WTC11 (cell line): ENCODE measurements around the gene AMY2B. TPM values are rescaled to one million over a fixed set of nuclear protein-coding genes. Genes with fewer than 3 reads are reported as not detected.

ENCODE experiments used
- ATAC-seq: fragments of 200-7000 bp; cut with Tn5 transposase; 2 replicates; pipeline ENCODE4 v1.10.0; 2021; ENCODE audit warnings: mild to moderate bottlenecking, moderate library complexity
- CTCF ChIA-PET: fragments of 300-600 bp; sonication (Branson Sonifier 250); formaldehyde crosslinking; loops from one replicate; lab custom pipeline; 2021; ENCODE audit warnings: antibody characterized with exemption; lab: Charles Lee
- POLR2A ChIA-PET: fragments of 350-600 bp; sonication (Branson Sonifier 250); formaldehyde crosslinking; loops from one replicate; lab custom pipeline; 2021; ENCODE audit warnings: antibody characterized with exemption; lab: Charles Lee
- DNase-seq: peaks from one replicate; pipeline ENCODE4 v3.0.0; 2021; ENCODE audit warnings: low spot score
- H3K27ac Mint-ChIP-seq: 2 replicates; pipeline ENCODE4 v1.8.0; 2021; ENCODE audit warnings: mixed read lengths
- H3K27me3 Mint-ChIP-seq: 2 replicates; pipeline ENCODE4 v1.8.0; 2021; ENCODE audit warnings: low read depth, mild to moderate bottlenecking, moderate library complexity, mixed read lengths
- H3K36me3 Mint-ChIP-seq: 2 replicates; pipeline ENCODE4 v1.8.0; 2021; ENCODE audit warnings: mixed read lengths
- H3K4me1 Mint-ChIP-seq: 2 replicates; pipeline ENCODE4 v1.8.0; 2022; ENCODE audit warnings: mixed read lengths
- H3K4me3 Mint-ChIP-seq: 2 replicates; pipeline ENCODE4 v1.8.0; 2021; ENCODE audit warnings: mild to moderate bottlenecking, moderate library complexity, mixed read lengths
- H3K9me3 Mint-ChIP-seq: 2 replicates; pipeline ENCODE4 v1.8.0; 2021; ENCODE audit warnings: mixed read lengths
- EMX1 ChIP-seq: fragments of 250-450 bp; sonication (Bioruptor Pico); IDR thresholded peaks from 2 replicates; pipeline ENCODE4 v1.8.0; 2021; ENCODE audit warnings: mild to moderate bottlenecking
- GABPB1 ChIP-seq: sonication (generic); formaldehyde crosslinking; IDR thresholded peaks from 2 replicates; pipeline ENCODE4 v1.8.1; 2023; ENCODE audit warnings: mild to moderate bottlenecking, missing genetic modification reagents
- HMGA2 ChIP-seq: fragments of 250-450 bp; sonication (Bioruptor Pico); IDR thresholded peaks from 2 replicates; pipeline ENCODE4 v1.4.0; 2021; ENCODE audit warnings: mild to moderate bottlenecking, moderate library complexity
- JAZF1 ChIP-seq: fragments of 250-450 bp; sonication (Bioruptor Pico); IDR thresholded peaks from 2 replicates; pipeline ENCODE4 v1.9.0; 2021; ENCODE audit warnings: moderate library complexity, mild to moderate bottlenecking, inconsistent platforms
- MLX ChIP-seq: sonication (generic); formaldehyde crosslinking; IDR thresholded peaks from 2 replicates; pipeline ENCODE4 v1.8.1; 2023; ENCODE audit warnings: mild to moderate bottlenecking, missing genetic modification reagents, moderate library complexity
- NFE2L1 ChIP-seq: sonication (generic); formaldehyde crosslinking; IDR thresholded peaks from 2 replicates; pipeline ENCODE4 v1.8.1; 2023; ENCODE audit warnings: missing genetic modification reagents
- SMAD3 ChIP-seq: sonication (generic); formaldehyde crosslinking; IDR thresholded peaks from 2 replicates; pipeline ENCODE4 v1.8.0; 2022; ENCODE audit warnings: missing genetic modification reagents, mild to moderate bottlenecking, borderline replicate concordance
- SP1 ChIP-seq: sonication (generic); formaldehyde crosslinking; conservative IDR thresholded peaks from 2 replicates; pipeline ENCODE4 v1.8.1; 2022; ENCODE audit warnings: missing genetic modification reagents
- TCF7 ChIP-seq: sonication (generic); formaldehyde crosslinking; IDR thresholded peaks from 2 replicates; pipeline ENCODE4 v1.8.0; 2022; ENCODE audit warnings: mild to moderate bottlenecking, low read depth, missing genetic modification reagents, moderate library complexity
- USF1 ChIP-seq: sonication (generic); formaldehyde crosslinking; IDR thresholded peaks from 2 replicates; pipeline ENCODE4 v1.8.0; 2022; ENCODE audit warnings: mild to moderate bottlenecking, missing genetic modification reagents
- USF2 ChIP-seq: sonication (generic); formaldehyde crosslinking; IDR thresholded peaks from 2 replicates; pipeline ENCODE4 v1.8.1; 2023; ENCODE audit warnings: mild to moderate bottlenecking, missing genetic modification reagents, moderate library complexity
- ZNF232 ChIP-seq: sonication (generic); formaldehyde crosslinking; IDR thresholded peaks from 2 replicates; pipeline ENCODE4 v1.8.0; 2022; ENCODE audit warnings: mild to moderate bottlenecking, missing genetic modification reagents
- ZNF281 ChIP-seq: sonication (generic); formaldehyde crosslinking; IDR thresholded peaks from 2 replicates; pipeline ENCODE4 v1.8.0; 2023; ENCODE audit warnings: mild to moderate bottlenecking, missing genetic modification reagents
- ZNF671 ChIP-seq: fragments of 250-450 bp; sonication (Bioruptor Pico); IDR thresholded peaks from 2 replicates; pipeline ENCODE4 v1.8.0; 2021; ENCODE audit warnings: mild to moderate bottlenecking
- total RNA-seq: library from RNA; stranded (reverse); gene quantifications from 3 replicates; pipeline ENCODE4 v1.2.3, GENCODE V29; 2021
- TF ChIP-seq, protein P1 (sequence below): sonication (generic); formaldehyde crosslinking; IDR thresholded peaks from 2 replicates; pipeline ENCODE4 v1.8.1; 2023; ENCODE audit warnings: mild to moderate bottlenecking, moderate library complexity, missing genetic modification reagents
- TF ChIP-seq, protein P2 (sequence below): fragments of 250-450 bp; sonication (Bioruptor Pico); IDR thresholded peaks from 2 replicates; pipeline ENCODE4 v1.9.0; 2021; ENCODE audit warnings: mild to moderate bottlenecking
- TF ChIP-seq, protein P3 (sequence below): sonication (generic); formaldehyde crosslinking; IDR thresholded peaks from 2 replicates; pipeline ENCODE4 v1.8.1; 2023; ENCODE audit warnings: mild to moderate bottlenecking, missing genetic modification reagents
- TF ChIP-seq, protein P4 (sequence below): sonication (generic); formaldehyde crosslinking; conservative IDR thresholded peaks from 2 replicates; pipeline ENCODE4 v1.8.1; 2022; ENCODE audit warnings: mild to moderate bottlenecking, missing genetic modification reagents

Gene AMY2B
- total RNA-seq, 1 experiment from 2014 or later: 2.7 TPM

GRCh38 chr1:103527331-103527730 is 44.1 kb upstream of the AMY2B start:
- H3K27me3 Mint-ChIP-seq: peaks cover 4% of the 10 kb centered on the region; the same call in 1 of the 2 replicates
- CTCF ChIA-PET: no interaction called here
- peaks cover 17% of the 10 kb centered on the region for H3K4me1 Mint-ChIP-seq
- DNase-seq (no peak), ATAC-seq (no peak)
- peaks cover 13% of the 10 kb centered on the region for H3K36me3 Mint-ChIP-seq
- H3K4me3 Mint-ChIP-seq: peak overlapping the region; percentile 100
- POLR2A ChIA-PET: no interaction called here
- peaks cover 9% of the 10 kb centered on the region for H3K9me3 Mint-ChIP-seq
- H3K27ac Mint-ChIP-seq: no peak overlapping the region
- no peak for TF ChIP-seq ZNF671 (CRISPR knock-in tag)
- TF ChIP-seq SP1: no peak
- TF ChIP-seq, protein P1, sequence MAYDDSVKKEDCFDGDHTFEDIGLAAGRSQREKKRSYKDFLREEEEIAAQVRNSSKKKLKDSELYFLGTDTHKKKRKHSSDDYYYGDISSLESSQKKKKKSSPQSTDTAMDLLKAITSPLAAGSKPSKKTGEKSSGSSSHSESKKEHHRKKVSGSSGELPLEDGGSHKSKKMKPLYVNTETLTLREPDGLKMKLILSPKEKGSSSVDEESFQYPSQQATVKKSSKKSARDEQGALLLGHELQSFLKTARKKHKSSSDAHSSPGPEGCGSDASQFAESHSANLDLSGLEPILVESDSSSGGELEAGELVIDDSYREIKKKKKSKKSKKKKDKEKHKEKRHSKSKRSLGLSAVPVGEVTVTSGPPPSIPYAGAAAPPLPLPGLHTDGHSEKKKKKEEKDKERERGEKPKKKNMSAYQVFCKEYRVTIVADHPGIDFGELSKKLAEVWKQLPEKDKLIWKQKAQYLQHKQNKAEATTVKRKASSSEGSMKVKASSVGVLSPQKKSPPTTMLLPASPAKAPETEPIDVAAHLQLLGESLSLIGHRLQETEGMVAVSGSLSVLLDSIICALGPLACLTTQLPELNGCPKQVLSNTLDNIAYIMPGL: no peak
- TF ChIP-seq SMAD3 (CRISPR knock-in tag): no peak
- TF ChIP-seq, protein P2, sequence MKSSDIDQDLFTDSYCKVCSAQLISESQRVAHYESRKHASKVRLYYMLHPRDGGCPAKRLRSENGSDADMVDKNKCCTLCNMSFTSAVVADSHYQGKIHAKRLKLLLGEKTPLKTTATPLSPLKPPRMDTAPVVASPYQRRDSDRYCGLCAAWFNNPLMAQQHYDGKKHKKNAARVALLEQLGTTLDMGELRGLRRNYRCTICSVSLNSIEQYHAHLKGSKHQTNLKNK (CRISPR knock-in tag): no peak
- TF ChIP-seq USF1 (CRISPR knock-in tag): no peak
- no peak for TF ChIP-seq MLX (CRISPR knock-in tag)
- no peak for TF ChIP-seq NFE2L1 (CRISPR knock-in tag)
- no peak for TF ChIP-seq ZNF232
- TF ChIP-seq, protein P3, sequence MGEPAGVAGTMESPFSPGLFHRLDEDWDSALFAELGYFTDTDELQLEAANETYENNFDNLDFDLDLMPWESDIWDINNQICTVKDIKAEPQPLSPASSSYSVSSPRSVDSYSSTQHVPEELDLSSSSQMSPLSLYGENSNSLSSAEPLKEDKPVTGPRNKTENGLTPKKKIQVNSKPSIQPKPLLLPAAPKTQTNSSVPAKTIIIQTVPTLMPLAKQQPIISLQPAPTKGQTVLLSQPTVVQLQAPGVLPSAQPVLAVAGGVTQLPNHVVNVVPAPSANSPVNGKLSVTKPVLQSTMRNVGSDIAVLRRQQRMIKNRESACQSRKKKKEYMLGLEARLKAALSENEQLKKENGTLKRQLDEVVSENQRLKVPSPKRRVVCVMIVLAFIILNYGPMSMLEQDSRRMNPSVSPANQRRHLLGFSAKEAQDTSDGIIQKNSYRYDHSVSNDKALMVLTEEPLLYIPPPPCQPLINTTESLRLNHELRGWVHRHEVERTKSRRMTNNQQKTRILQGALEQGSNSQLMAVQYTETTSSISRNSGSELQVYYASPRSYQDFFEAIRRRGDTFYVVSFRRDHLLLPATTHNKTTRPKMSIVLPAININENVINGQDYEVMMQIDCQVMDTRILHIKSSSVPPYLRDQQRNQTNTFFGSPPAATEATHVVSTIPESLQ: no peak
- TF ChIP-seq, all 79 proteins: peak for 0

DNA sequence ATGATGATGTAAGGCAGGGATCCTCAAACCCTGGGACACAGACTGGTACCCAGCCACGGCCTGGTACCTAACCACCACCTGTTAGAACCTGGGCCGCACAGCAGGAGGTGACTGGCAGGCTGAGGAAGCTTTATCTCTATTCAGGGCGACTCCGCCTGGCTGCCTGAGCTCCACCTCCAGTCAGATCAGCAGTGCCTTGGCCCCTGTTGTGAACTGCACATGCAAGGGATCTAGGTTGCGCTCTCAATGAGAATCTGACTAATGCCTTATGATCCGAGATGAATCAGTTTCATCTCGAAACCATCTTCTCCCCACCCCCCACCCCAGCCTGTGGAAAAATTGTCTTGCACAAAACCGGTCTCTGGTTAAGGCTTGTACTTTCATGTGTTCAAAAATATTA is 41.6 kb upstream of the AMY2B start:
- Mint-ChIP-seq H3K27ac (no peak overlapping the region), H3K4me1 (peaks cover 17% of the 10 kb centered on the region), H3K9me3 (peaks cover under 1% of the 10 kb centered on the region), H3K4me3 (no peak overlapping the region), H3K27me3 (peaks cover 1% of the 10 kb centered on the region; the same call in 1 of the 2 replicates), H3K36me3 (peaks cover 15% of the 10 kb centered on the region; the same call in 1 of the 2 replicates)
- no peak for ATAC-seq
- peak; percentile 40 for DNase-seq
- POLR2A ChIA-PET: no interaction called here
- TF ChIP-seq TCF7 (CRISPR knock-in tag) (no peak), HMGA2 (no peak), USF2 (CRISPR knock-in tag) (no peak), GABPB1 (no peak), JAZF1 (CRISPR knock-in tag) (no peak), EMX1 (CRISPR knock-in tag) (no peak), SMAD3 (CRISPR knock-in tag) (no peak), ZNF281 (CRISPR knock-in tag) (no peak)
- TF ChIP-seq, protein P4, sequence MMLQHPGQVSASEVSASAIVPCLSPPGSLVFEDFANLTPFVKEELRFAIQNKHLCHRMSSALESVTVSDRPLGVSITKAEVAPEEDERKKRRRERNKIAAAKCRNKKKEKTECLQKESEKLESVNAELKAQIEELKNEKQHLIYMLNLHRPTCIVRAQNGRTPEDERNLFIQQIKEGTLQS (CRISPR knock-in tag): no peak
- CTCF ChIA-PET: no interaction called here
